ENCODE measurements around the gene ALK.

The ALK gene

GRCh38 chr2:29598978-29599377, 322.4 kb downstream of the ALK start:
- no peak for DNase-seq (ENCODE audit: low read depth)
- TF ChIP-seq CTCF (IDR thresholded peaks at IDR 0.05; ENCODE audit: control insufficient read depth, insufficient read depth, low read depth, low read length, missing control alignments): no peak
- H3K4me3 ChIP-seq (ENCODE audit: control insufficient read depth, low read depth, low read length): no peak overlapping the region

GRCh38 chr2:29597035-29597434, 324.4 kb downstream of the ALK start:
- no peak for TF ChIP-seq CTCF (IDR thresholded peaks at IDR 0.05; ENCODE audit: control insufficient read depth, insufficient read depth, low read depth, low read length, missing control alignments)
- no peak overlapping the region for H3K4me3 ChIP-seq (ENCODE audit: control insufficient read depth, low read depth, low read length)
- no peak for DNase-seq (ENCODE audit: low read depth)

GRCh38 chr2:29596584-29596983, 324.8 kb downstream of the ALK start:
- TF ChIP-seq CTCF (IDR thresholded peaks at IDR 0.05; ENCODE audit: control insufficient read depth, insufficient read depth, low read depth, low read length, missing control alignments): no peak
- H3K4me3 ChIP-seq (ENCODE audit: control insufficient read depth, low read depth, low read length): no peak overlapping the region
- DNase-seq (ENCODE audit: low read depth): no peak

- H3K4me3 ChIP-seq (ENCODE audit: control insufficient read depth, low read depth, low read length): no peak overlapping the region
- TF ChIP-seq CTCF (IDR thresholded peaks at IDR 0.05; ENCODE audit: control insufficient read depth, insufficient read depth, low read depth, low read length, missing control alignments): no peak
- no peak for DNase-seq (ENCODE audit: low read depth)
These were observed 329.8 kb downstream of the ALK start for GRCh38 chr2:29591600-29591999.

GRCh38 chr2:29590211-29590610, 331.2 kb downstream of the ALK start:
- TF ChIP-seq CTCF (IDR thresholded peaks at IDR 0.05; ENCODE audit: control insufficient read depth, insufficient read depth, low read depth, low read length, missing control alignments): no peak

GRCh38 chr2:29589440-29590103, 331.8 kb downstream of the ALK start:
- TF ChIP-seq CTCF (IDR thresholded peaks at IDR 0.05; ENCODE audit: control insufficient read depth, insufficient read depth, low read depth, low read length, missing control alignments): no peak
- no peak for DNase-seq (ENCODE audit: low read depth)
- H3K4me3 ChIP-seq (ENCODE audit: control insufficient read depth, low read depth, low read length): no peak overlapping the region

More at GRCh38 chr2:29590211-29590610, 331.2 kb downstream of the ALK start:
- DNase-seq (ENCODE audit: low read depth): no peak
- H3K4me3 ChIP-seq (ENCODE audit: control insufficient read depth, low read depth, low read length): no peak overlapping the region

Measured in AG09309 (cell line).